B cell (primary cell): ENCODE measurements around the gene KRTAP12-4. TPM values are rescaled to one million over a fixed set of nuclear protein-coding genes. Genes with fewer than 3 reads are reported as not detected.

ENCODE experiments used
- ATAC-seq: fragments of 200-7000 bp; cut with Tn5 transposase; one replicate; pipeline ENCODE4 v1.10.0; 2021; ENCODE audit warnings: low read depth, mild to moderate bottlenecking, moderate number of reproducible peaks, moderate library complexity
- CTCF ChIA-PET: fragments of 350-600 bp; sonication (Branson Sonifier 250); formaldehyde crosslinking; loops from one replicate; lab custom pipeline; 2021; ENCODE audit warnings: antibody characterized with exemption, inconsistent platforms; lab: Charles Lee
- POLR2A ChIA-PET: fragments of 350-600 bp; sonication (Branson Sonifier 250); formaldehyde crosslinking; loops from one replicate; lab custom pipeline; 2021; ENCODE audit warnings: antibody characterized with exemption; lab: Charles Lee
- DNase-seq: peaks from one replicate; pipeline ENCODE4 v3.0.0; 2013
- H2AFZ ChIP-seq: 2 replicates; pipeline ENCODE4 v1.6.1; 2012; ENCODE audit warnings: mild to moderate bottlenecking, low read depth, low read length; ENCODE audit not compliant: insufficient read depth, poor library complexity, severe bottlenecking
- H3K27ac ChIP-seq, 2 donors: 1 replicate in 1 of 2; 2 replicates in 1 of 2; pipeline ENCODE4 v1.5.1; 2012 to 2013; ENCODE audit warnings: low read length in 2 of 2, mild to moderate bottlenecking in 2 of 2, moderate library complexity in 1 of 2
- H3K27me3 ChIP-seq, 4 experiments: fragments of 200-600 bp in 1 of 4; sonication (generic) in 1 of 4; replicated peaks in 1 of 4; 1 replicate in 2 of 4; 2 replicates in 2 of 4; pipeline versions ENCODE4 v1.6.1 to v1.7.0; 2013 to 2016; ENCODE audit warnings: low read length in 3 of 4, mild to moderate bottlenecking in 2 of 4, mixed read lengths in 1 of 4, moderate library complexity in 1 of 4; ENCODE audit not compliant: insufficient read depth in 4 of 4, control insufficient read depth in 3 of 4; ENCODE audit errors: control extremely low read depth in 1 of 4
- H3K36me3 ChIP-seq, 2 experiments: replicated peaks in 1 of 2; 1 replicate in 1 of 2; 2 replicates in 1 of 2; pipeline versions ENCODE4 v1.6.1 to v1.7.1; 2013; ENCODE audit warnings: low read length in 1 of 2; ENCODE audit not compliant: insufficient read depth in 2 of 2, control insufficient read depth in 1 of 2; ENCODE audit errors: control extremely low read depth in 1 of 2, extremely low read depth in 1 of 2
- H3K4me1 ChIP-seq, 2 donors: fragments of 200-600 bp in 1 of 2; sonication (generic) in 1 of 2; 1 replicate in 1 of 2; 2 replicates in 1 of 2; pipeline versions ENCODE4 v1.5.1 to v1.6.1; 2013 to 2017; ENCODE audit warnings: low read length in 2 of 2; ENCODE audit not compliant: control insufficient read depth in 2 of 2, insufficient read depth in 2 of 2
- H3K4me2 ChIP-seq: replicated peaks from 2 replicates; pipeline ENCODE3; 2012; ENCODE audit warnings: mild to moderate bottlenecking, low read depth, low read length; ENCODE audit not compliant: poor library complexity, severe bottlenecking
- H3K4me3 ChIP-seq, 5 experiments: fragments of 200-600 bp in 1 of 5; sonication (generic) in 1 of 5; 1 replicate in 3 of 5; 2 replicates in 2 of 5; pipeline versions ENCODE4 v1.5.1 to v1.7.0; 2011 to 2016; ENCODE audit warnings: low read length in 4 of 5, mild to moderate bottlenecking in 4 of 5, low read depth in 2 of 5, control low read depth in 1 of 5, moderate library complexity in 1 of 5; ENCODE audit not compliant: insufficient read depth in 1 of 5; ENCODE audit errors: control extremely low read depth in 1 of 5, extremely low read depth in 1 of 5
- H3K79me2 ChIP-seq: fragments of 200-600 bp; sonication (generic); one replicate; pipeline ENCODE4 v1.6.0; 2016; ENCODE audit warnings: low read length; ENCODE audit not compliant: control insufficient read depth, insufficient read depth
- H3K9ac ChIP-seq: fragments of 200-600 bp; sonication (generic); 2 replicates; pipeline ENCODE4 v1.6.1; 2017; ENCODE audit warnings: mild to moderate bottlenecking, low read length, moderate library complexity
- H3K9me3 ChIP-seq, 3 donors: one replicate each; pipeline versions ENCODE4 v1.6.1 to v1.7.1; 2013; ENCODE audit warnings: low read length in 2 of 3; ENCODE audit not compliant: control insufficient read depth in 2 of 3, insufficient read depth in 1 of 3; ENCODE audit errors: control extremely low read depth in 1 of 3
- H4K20me1 ChIP-seq: 2 replicates; pipeline ENCODE4 v1.6.0; 2012; ENCODE audit warnings: mild to moderate bottlenecking, low read length; ENCODE audit not compliant: insufficient read depth, control insufficient read depth, poor library complexity, severe bottlenecking
- H3K27ac Mint-ChIP-seq: one replicate; pipeline ENCODE4 v1.8.0; 2021; ENCODE audit warnings: mixed read lengths
- H3K27me3 Mint-ChIP-seq: one replicate; pipeline ENCODE4 v1.8.0; 2021; ENCODE audit warnings: mixed read lengths
- H3K4me1 Mint-ChIP-seq: one replicate; pipeline ENCODE4 v1.8.0; 2021; ENCODE audit warnings: mixed read lengths
- H3K4me3 Mint-ChIP-seq: one replicate; pipeline ENCODE4 v1.8.0; 2021; ENCODE audit warnings: mixed read lengths
- H3K9me3 Mint-ChIP-seq: one replicate; pipeline ENCODE4 v1.8.0; 2022; ENCODE audit warnings: mixed read lengths; ENCODE audit not compliant: insufficient read depth
- EZH2 ChIP-seq: IDR thresholded peaks from 2 replicates; pipeline ENCODE4 v1.6.1; 2012; ENCODE audit warnings: borderline replicate concordance, low read depth, mild to moderate bottlenecking, moderate library complexity, low read length; ENCODE audit not compliant: insufficient read depth, poor library complexity, severe bottlenecking
- WGBS: methylation state at CpG from one replicate; pipeline ENCODE4 v1.1.5; 2013; ENCODE audit warnings: missing lambda C conversion rate; ENCODE audit not compliant: insufficient coverage; 5-methylcytosine and 5-hydroxymethylcytosine counted together
- intact Hi-C: fragments of 100-400 bp; cut with micrococcal nuclease; formaldehyde crosslinking; loops from one replicate; pipeline ENCODE4 v1.10.0; 2022
- polyA plus RNA-seq: library from polyadenylated mRNA; depleted of rRNA; stranded (reverse); fragments of >200 nt; gene quantifications from 2 replicates; pipeline ENCODE4 v1.2.3, GENCODE V29; 2012
- total RNA-seq, 2 donors: library from RNA; stranded (reverse); fragments of 120-200 nt in 1 of 2; gene quantifications; 1 replicate in 1 of 2; 2 replicates in 1 of 2; pipeline versions ENCODE4 v1.2.3 to v1.2.4, GENCODE V29; 2013 to 2022
- TF ChIP-seq, protein P1 (sequence below): fragments of 200-600 bp; IDR thresholded peaks from one replicate; pipeline ENCODE4 v1.8.0; 2022; ENCODE audit warnings: antibody characterized with exemption, mild to moderate bottlenecking

KRTAP12-4 gene
- total and polyA plus RNA-seq, 2 donors (not counting 1 experiment from before 2014, with no cell fraction given), result not detected

DNA sequence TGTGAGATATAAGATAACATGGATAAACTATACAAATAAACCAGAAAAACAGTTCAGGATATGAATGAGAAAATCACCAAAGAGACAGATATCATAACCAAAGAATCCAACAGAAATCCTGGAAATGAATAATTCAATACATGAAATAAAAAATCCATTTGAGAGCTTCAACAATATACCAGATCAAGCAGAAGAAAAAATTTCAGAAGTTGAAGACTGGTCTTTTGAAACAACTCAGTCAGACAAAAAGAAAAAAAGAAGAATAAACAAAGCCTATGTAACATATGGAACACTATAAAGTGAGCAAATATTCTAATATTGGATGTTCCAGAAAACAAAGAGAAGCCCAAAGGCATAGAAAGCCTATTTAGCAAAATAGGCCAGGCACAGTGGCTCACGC is 17.5 kb upstream of the KRTAP12-4 start:
- CTCF ChIA-PET, result no interaction called here
- Histone ChIP-seq H3K4me1 (no peaks in the 10 kb centered on the region), H3K27me3 (peaks cover 0 to 19% (median 0%) of the 10 kb centered on the region in 4 experiments), H3K9ac (no peak overlapping the region), H3K9me3 (peaks cover 1 to 33% (median 20%) of the 10 kb centered on the region in 3 donors), H4K20me1 (no peaks in the 10 kb centered on the region), H2AFZ (no peak overlapping the region), H3K27ac (no peak overlapping the region), H3K4me2 (no peak overlapping the region), H3K79me2 (no peaks in the 10 kb centered on the region), H3K36me3 (no peaks in the 10 kb centered on the region), H3K4me3 (no peak overlapping the region)
- Mint-ChIP-seq H3K27ac (no peak overlapping the region), H3K9me3 (peaks cover 9% of the 10 kb centered on the region), H3K4me1 (no peaks in the 10 kb centered on the region), H3K27me3 (peaks cover 32% of the 10 kb centered on the region), H3K4me3 (no peak overlapping the region)
- intact Hi-C loops, result no loop called here
- TF ChIP-seq, protein P1, sequence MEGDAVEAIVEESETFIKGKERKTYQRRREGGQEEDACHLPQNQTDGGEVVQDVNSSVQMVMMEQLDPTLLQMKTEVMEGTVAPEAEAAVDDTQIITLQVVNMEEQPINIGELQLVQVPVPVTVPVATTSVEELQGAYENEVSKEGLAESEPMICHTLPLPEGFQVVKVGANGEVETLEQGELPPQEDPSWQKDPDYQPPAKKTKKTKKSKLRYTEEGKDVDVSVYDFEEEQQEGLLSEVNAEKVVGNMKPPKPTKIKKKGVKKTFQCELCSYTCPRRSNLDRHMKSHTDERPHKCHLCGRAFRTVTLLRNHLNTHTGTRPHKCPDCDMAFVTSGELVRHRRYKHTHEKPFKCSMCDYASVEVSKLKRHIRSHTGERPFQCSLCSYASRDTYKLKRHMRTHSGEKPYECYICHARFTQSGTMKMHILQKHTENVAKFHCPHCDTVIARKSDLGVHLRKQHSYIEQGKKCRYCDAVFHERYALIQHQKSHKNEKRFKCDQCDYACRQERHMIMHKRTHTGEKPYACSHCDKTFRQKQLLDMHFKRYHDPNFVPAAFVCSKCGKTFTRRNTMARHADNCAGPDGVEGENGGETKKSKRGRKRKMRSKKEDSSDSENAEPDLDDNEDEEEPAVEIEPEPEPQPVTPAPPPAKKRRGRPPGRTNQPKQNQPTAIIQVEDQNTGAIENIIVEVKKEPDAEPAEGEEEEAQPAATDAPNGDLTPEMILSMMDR, result no peak
- TF ChIP-seq EZH2, result no peak
- no CpG with 5 or more reads among the region's 1 CpG for WGBS
- ATAC-seq (no peak), DNase-seq (no peak)
- POLR2A ChIA-PET, result no interaction called here

DNA sequence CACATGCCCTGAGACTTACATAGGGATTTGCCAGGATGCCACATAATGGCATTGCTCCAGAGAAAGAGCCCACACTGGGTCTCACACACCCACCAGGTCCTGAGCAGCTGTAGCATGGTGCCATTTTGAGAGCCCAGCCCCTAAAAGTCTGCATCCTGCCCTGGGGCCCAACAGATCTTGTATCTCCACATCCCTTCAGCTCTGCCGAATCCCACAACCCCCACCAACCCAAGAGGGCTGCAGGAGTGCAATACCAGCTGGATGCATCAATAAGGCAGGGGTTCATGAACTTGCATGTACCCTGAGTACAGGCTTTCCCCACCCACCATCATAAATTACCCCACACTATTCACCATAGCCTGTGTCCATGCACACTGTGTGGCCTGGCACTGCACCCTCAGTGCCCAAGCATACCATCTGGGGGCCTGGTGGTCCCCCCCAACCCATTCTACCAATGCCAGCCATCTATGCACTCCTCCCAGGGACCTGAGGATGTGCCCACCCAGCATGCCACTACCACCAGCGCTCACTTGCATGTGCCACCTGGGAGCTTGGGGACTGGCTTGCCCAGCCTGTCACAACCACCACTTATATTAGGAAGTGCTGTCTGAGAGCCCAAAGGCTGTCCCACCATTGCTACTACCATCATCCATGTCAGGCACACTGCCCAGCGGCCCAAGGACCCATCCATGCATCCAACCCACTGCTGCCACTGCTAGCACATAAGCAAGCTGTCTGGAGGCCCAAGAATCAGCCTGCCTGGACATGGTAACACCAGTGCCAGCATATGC is 16.4 kb upstream of the KRTAP12-4 start:
- Histone ChIP-seq H3K27ac (no peak overlapping the region), H3K79me2 (no peaks in the 10 kb centered on the region), H4K20me1 (no peaks in the 10 kb centered on the region), H3K4me2 (no peak overlapping the region), H3K36me3 (no peaks in the 10 kb centered on the region), H3K9ac (no peak overlapping the region), H3K4me3 (no peak overlapping the region), H3K27me3 (peaks cover 0 to 19% (median 0%) of the 10 kb centered on the region in 4 experiments), H3K4me1 (no peaks in the 10 kb centered on the region), H3K9me3 (peaks cover 1 to 33% (median 20%) of the 10 kb centered on the region in 3 donors), H2AFZ (no peak overlapping the region)
- no peaks in the 10 kb centered on the region for H3K4me1 Mint-ChIP-seq
- POLR2A ChIA-PET, result no interaction called here
- CTCF ChIA-PET, result no interaction called here
- 94% methylated on average over 3 of the region's 3 CpGs for WGBS
- peaks cover 35% of the 10 kb centered on the region for H3K27me3 Mint-ChIP-seq
- no peak for TF ChIP-seq EZH2
- TF ChIP-seq, protein P1, result no peak
- intact Hi-C loops, result no loop called here
- H3K9me3 Mint-ChIP-seq, result peaks cover 9% of the 10 kb centered on the region
- H3K4me3 Mint-ChIP-seq, result no peak overlapping the region
- H3K27ac Mint-ChIP-seq, result no peak overlapping the region
- ATAC-seq (no peak), DNase-seq (no peak)
